AG20443 (cell line): Measurements from ENCODE around the gene SPINK2.

Experiments used
- DNase-seq: peaks from one replicate; pipeline ENCODE4 v3.0.0; 2012; ENCODE audit warnings: low spot score, mixed read lengths

The SPINK2 gene, protein sequence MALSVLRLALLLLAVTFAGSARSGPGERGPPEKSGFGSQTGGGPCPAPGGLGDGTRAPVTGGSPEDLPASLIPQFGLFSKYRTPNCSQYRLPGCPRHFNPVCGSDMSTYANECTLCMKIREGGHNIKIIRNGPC

GRCh38 chr4:56821381-56822243, at the start of gene SPINK2:
Gene SPINK2 (minus strand): TSS chr4:56821701. CDS start chr4:56821662, 39 bp downstream.
- DNase-seq, result no peak

DNA sequence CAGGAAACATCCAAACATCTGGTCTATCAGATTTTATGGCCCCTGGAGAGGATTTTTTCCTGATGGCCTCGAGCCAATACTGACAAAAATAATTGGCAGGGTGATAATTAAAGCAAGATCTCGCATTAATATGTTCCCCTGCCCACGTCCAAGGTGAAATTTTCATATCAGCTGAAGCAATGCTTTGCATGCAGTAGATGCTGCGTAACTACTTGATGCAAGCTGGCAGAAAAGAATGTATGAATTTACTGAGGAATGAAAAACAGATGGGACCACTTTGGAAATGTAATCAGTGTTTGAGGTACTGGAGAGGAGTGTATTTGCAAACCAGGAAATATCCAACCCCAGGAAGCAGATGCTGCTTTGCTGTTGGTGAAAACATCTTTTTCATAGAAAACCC, 49.4 kb upstream of the SPINK2 start:
- DNase-seq, result peak; percentile 51

- no peak for DNase-seq
These were observed 42.1 kb upstream of the SPINK2 start for GRCh38 chr4:56863441-56864139.

GRCh38 chr4:56861360-56861759, 39.9 kb upstream of the SPINK2 start:
- DNase-seq, result no peak

- DNase-seq, result no peak
These were observed 39.3 kb upstream of the SPINK2 start for GRCh38 chr4:56860781-56861180.

DNA sequence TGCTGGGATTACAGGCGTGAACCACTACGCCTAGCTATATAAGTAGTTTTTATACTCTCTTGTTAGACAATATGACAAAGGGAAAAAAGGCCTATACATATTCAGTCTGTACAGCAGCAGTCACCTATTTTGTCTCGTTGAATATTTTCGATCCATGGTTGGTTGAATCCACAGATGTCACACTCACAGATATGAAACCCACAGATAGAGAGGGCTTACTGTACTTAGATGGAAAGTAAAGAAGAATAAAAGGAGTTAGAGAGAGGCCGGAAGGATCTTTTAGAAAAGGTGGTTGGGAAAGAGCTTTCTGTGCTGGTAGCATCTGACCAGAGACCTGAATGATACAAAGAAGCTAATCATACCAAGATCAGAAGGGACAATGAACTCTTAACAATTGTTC, 38.3 kb upstream of the SPINK2 start:
- DNase-seq, result no peak

DNA sequence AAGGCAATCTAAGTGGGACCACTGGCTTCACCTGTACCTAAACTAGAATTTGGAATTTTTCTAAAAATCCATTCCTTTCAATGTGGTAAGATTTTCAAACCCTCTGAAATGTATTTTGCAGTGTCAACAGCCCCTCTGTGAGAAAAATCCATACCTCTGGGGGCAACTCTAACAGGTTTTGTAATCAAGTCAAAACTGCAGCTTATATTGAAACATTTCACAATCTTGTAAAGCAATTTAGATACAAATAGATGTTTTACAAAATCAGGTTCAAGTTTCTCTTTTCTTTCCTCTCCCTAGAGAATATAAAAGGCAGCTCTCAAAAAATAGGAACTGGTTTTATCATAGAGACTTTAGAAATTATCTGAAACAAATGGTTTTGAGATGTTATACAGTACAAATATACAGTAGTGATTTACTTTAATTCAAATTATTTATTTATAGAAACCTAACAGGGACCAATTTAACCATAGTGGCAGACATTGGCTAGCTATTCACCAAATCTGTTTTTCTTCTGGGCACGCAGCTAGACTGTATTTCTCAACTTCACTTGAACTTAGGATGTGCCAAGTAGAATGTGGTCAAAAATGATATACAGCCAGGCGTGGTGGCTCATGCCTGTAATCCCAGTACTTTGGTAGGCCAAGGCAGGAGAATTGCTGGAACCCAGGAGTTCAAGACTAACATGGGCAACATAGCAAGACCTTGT, 36.3 kb upstream of the SPINK2 start:
- no peak for DNase-seq

DNA sequence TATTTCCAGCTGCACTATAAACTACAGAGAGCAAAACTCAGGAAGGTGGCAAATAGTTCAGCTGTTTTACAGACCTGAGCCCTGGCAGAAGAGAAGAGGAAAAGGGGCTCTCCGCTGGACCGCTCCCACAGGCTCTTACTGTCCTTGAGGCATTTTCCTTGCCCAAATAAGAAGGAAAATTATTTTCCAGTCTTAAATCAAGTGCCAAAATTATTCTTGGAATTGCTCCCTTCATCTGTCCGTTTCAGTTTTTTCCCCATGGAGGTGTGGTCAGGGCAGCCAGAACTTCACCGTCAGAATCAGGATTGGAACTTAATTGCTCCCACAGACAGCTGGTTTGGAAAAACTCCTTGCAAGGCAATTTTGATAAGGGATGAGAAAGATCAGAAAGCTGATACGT, 35.2 kb upstream of the SPINK2 start:
- no peak for DNase-seq

DNA sequence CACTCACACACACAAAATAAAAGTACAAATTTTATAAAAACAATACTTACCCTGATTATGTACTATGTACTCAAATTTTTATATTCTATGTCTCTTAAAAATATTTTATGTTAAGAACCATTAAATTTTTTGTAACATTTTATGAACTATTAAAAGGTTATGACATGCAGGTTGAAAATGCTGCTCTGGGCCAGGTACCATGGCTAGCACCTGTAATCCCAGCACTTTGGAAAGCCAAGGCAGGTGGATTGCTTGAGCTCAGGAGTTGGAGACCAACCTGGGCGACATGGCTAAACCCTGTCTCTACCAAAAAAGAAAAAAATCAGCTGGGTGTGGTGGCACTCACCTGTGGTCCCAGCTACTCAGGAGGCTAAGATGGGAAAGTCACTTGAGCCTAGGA, 29.4 kb upstream of the SPINK2 start:
- no peak for DNase-seq

- DNase-seq, result no peak
These were observed 23.5 kb upstream of the SPINK2 start for GRCh38 chr4:56844802-56845580.

GRCh38 chr4:56843421-56843899, 22.0 kb upstream of the SPINK2 start:
- DNase-seq, result no peak

GRCh38 chr4:56840559-56840958, 19.1 kb upstream of the SPINK2 start:
- no peak for DNase-seq

DNA sequence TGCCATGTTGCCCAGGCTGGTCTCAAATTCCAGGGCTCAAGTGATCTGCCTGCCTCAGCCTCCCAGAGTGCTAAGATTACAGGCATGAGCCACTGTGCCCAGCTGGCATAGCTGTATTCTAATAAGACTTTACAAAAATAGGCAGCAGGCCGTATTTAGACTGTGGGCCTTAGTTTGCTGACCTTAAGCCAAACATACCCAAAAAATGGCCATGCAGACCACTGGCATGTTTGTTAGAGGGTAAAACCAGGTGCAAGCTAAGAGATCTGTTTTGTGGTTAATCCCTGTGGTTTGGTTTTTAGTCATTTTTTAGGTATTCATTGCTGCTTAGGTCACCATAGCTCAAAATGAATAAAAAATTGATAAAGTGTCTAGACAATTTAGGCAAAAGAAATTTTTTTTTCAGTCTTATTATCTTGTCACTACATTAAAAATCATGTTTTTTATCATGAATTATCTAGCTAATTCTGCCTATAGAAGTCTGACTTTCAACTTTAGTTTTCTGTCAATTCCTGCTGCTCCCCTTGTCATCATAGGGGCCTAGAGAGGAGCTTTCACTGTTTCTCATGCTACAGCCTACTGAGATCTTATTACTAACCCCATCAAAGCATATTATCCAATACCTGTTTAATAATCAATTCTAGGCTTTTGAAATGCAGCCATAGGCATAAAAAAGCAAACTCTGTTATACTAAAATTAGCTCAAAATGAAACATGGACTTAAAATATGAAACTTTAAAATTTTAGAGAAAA, 7.5 kb upstream of the SPINK2 start:
- no peak for DNase-seq

DNA sequence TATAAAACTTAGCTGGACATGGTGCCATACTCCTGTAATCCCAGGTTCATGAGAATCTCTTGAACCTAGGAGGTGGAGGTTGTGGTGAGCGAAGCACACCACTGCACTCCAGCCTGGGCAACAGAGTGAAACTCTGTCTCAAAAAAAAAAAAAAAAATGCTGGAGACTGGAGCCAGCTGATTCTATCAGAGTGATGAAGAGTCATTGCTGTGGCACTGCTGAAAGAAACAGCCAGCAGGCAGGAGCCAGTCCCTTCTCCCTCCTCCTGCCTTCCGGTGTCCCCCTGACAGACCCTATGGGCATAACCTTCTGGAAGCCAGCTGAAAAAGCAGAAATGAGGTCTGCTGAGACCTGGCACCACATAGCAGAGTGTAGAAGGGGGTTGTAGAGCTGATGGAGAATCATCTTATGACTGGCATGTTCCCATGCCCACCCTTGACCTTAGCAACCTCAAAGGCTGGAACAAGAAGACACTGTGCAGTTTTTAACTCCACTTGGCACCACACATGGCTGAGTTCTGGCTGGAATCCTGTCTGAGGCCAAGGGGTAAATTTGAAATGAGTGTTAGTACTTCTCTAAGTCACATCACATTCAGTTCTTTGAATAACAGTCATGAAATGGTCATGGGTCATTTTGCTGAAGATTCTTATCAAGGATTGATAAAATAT, 2.6 kb upstream of the SPINK2 start:
- DNase-seq, result no peak

GRCh38 chr4:56818797-56819196, 2.7 kb downstream of the SPINK2 start:
- no peak for DNase-seq

GRCh38 chr4:56817840-56818491, 3.5 kb downstream of the SPINK2 start:
- no peak for DNase-seq

GRCh38 chr4:56806666-56807065, 14.8 kb downstream of the SPINK2 start:
- DNase-seq, result no peak

GRCh38 chr4:56804551-56804950, 16.9 kb downstream of the SPINK2 start:
- DNase-seq, result no peak

GRCh38 chr4:56803471-56803870, 18.0 kb downstream of the SPINK2 start:
- no peak for DNase-seq
